ENCODE data around the gene PKNOX2. TPM values are rescaled to one million over a fixed set of nuclear protein-coding genes. Genes with fewer than 3 reads are reported as not detected.
A peak's percentile ranks its signal among the peaks of the same experiment; 100 is the strongest.

Gene PKNOX2
- total RNA-seq, 1 donor from 2014 or later: 41.8 TPM

- Mint-ChIP-seq H3K4me3 (ENCODE audit: unreplicated experiment) (peak overlapping the region; percentile 45), H3K27me3 (ENCODE audit: unreplicated experiment) (peaks cover 20% of the 10 kb centered on the region), H3K9me3 (ENCODE audit: unreplicated experiment) (no peaks in the 10 kb centered on the region), H3K4me1 (ENCODE audit: unreplicated experiment) (peaks cover 34% of the 10 kb centered on the region), H3K36me3 (ENCODE audit: low read depth, unreplicated experiment) (peaks cover 17% of the 10 kb centered on the region), H3K27ac (ENCODE audit: unreplicated experiment) (peak overlapping the region; percentile 95)
- no peak for DNase-seq (ENCODE audit: low spot score)
- TF ChIP-seq, protein P1, sequence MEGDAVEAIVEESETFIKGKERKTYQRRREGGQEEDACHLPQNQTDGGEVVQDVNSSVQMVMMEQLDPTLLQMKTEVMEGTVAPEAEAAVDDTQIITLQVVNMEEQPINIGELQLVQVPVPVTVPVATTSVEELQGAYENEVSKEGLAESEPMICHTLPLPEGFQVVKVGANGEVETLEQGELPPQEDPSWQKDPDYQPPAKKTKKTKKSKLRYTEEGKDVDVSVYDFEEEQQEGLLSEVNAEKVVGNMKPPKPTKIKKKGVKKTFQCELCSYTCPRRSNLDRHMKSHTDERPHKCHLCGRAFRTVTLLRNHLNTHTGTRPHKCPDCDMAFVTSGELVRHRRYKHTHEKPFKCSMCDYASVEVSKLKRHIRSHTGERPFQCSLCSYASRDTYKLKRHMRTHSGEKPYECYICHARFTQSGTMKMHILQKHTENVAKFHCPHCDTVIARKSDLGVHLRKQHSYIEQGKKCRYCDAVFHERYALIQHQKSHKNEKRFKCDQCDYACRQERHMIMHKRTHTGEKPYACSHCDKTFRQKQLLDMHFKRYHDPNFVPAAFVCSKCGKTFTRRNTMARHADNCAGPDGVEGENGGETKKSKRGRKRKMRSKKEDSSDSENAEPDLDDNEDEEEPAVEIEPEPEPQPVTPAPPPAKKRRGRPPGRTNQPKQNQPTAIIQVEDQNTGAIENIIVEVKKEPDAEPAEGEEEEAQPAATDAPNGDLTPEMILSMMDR (IDR thresholded peaks at IDR 0.05; ENCODE audit: unreplicated experiment): no peak
Measured at GRCh38 chr11:125262830-125263218, 98.3 kb downstream of the PKNOX2 start.

DNA sequence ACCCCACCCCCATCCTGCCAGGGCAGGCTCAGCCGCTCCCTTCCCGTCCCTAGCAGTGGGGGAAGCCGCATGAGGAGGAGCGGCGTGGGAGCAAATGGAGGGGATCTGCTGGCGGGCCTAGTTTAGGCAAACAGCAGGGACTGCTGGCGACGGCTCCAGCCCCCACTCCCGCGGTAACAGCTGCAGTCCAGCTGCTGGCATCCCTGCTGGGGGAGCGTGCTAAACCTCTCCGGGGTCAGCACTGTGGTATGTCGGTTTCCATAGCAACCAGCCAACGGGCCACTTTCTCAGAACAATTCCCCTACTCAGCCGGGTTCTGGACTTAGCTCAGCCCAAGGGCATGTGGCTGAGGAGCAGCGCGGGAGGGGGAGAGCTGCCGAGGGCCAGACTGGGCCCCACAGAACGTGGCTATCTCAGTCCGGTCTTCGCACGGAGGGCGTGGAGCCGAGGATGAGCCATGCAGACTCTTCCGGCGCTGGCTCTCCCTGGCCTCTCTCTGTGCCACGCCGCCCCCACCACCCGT lies 98.8 kb downstream of the PKNOX2 start:
- Mint-ChIP-seq H3K36me3 (ENCODE audit: low read depth, unreplicated experiment) (peaks cover 19% of the 10 kb centered on the region), H3K27me3 (ENCODE audit: unreplicated experiment) (peaks cover 20% of the 10 kb centered on the region), H3K27ac (ENCODE audit: unreplicated experiment) (peak overlapping the region; percentile 82), H3K4me3 (ENCODE audit: unreplicated experiment) (no peak overlapping the region), H3K4me1 (ENCODE audit: unreplicated experiment) (peaks cover 32% of the 10 kb centered on the region), H3K9me3 (ENCODE audit: unreplicated experiment) (no peaks in the 10 kb centered on the region)
- TF ChIP-seq, protein P1 (IDR thresholded peaks at IDR 0.05; ENCODE audit: unreplicated experiment): no peak
- DNase-seq (ENCODE audit: low spot score): peak; percentile 72

- Mint-ChIP-seq H3K36me3 (ENCODE audit: low read depth, unreplicated experiment) (peaks cover 19% of the 10 kb centered on the region), H3K4me1 (ENCODE audit: unreplicated experiment) (peaks cover 32% of the 10 kb centered on the region), H3K27me3 (ENCODE audit: unreplicated experiment) (peaks cover 20% of the 10 kb centered on the region)
Measured at GRCh38 chr11:125264100-125265022, 99.8 kb downstream of the PKNOX2 start.

GRCh38 chr11:125267548-125267947 lies 103.0 kb downstream of the PKNOX2 start:
- TF ChIP-seq, protein P1 (IDR thresholded peaks at IDR 0.05; ENCODE audit: unreplicated experiment): no peak
- H3K36me3 Mint-ChIP-seq (ENCODE audit: low read depth, unreplicated experiment): peaks cover 25% of the 10 kb centered on the region
- no peak overlapping the region for H3K27ac Mint-ChIP-seq (ENCODE audit: unreplicated experiment)
- peaks cover 23% of the 10 kb centered on the region for H3K4me1 Mint-ChIP-seq (ENCODE audit: unreplicated experiment)
- H3K27me3 Mint-ChIP-seq (ENCODE audit: unreplicated experiment): peaks cover 20% of the 10 kb centered on the region
- H3K9me3 Mint-ChIP-seq (ENCODE audit: unreplicated experiment): no peaks in the 10 kb centered on the region
- H3K4me3 Mint-ChIP-seq (ENCODE audit: unreplicated experiment): no peak overlapping the region
- DNase-seq (ENCODE audit: low spot score): no peak

More at GRCh38 chr11:125264100-125265022, 99.8 kb downstream of the PKNOX2 start:
- TF ChIP-seq, protein P1 (IDR thresholded peaks at IDR 0.05; ENCODE audit: unreplicated experiment): no peak
- DNase-seq (ENCODE audit: low spot score): no peak
- Mint-ChIP-seq H3K9me3 (ENCODE audit: unreplicated experiment) (no peaks in the 10 kb centered on the region), H3K27ac (ENCODE audit: unreplicated experiment) (no peak overlapping the region), H3K4me3 (ENCODE audit: unreplicated experiment) (no peak overlapping the region)

- TF ChIP-seq, protein P1 (IDR thresholded peaks at IDR 0.05; ENCODE audit: unreplicated experiment): no peak
- H3K36me3 Mint-ChIP-seq (ENCODE audit: low read depth, unreplicated experiment): peaks cover 31% of the 10 kb centered on the region
- no peak for DNase-seq (ENCODE audit: low spot score)
- H3K4me1 Mint-ChIP-seq (ENCODE audit: unreplicated experiment): peaks cover 24% of the 10 kb centered on the region
- no peaks in the 10 kb centered on the region for H3K9me3 Mint-ChIP-seq (ENCODE audit: unreplicated experiment)
- peak overlapping the region; percentile 8 for H3K27ac Mint-ChIP-seq (ENCODE audit: unreplicated experiment)
- peaks cover 20% of the 10 kb centered on the region for H3K27me3 Mint-ChIP-seq (ENCODE audit: unreplicated experiment)
- H3K4me3 Mint-ChIP-seq (ENCODE audit: unreplicated experiment): no peak overlapping the region
Measured at GRCh38 chr11:125268611-125269010, 104.1 kb downstream of the PKNOX2 start.

Data from endothelial cell (in vitro differentiated cells).